Thyroid gland (tissue), 4 donors: ENCODE results near the gene PARD3B.

Experiments
- CTCF ChIP-seq, 6 experiments: fragments of 200-600 bp in 3 of 6; fragments of 450-650 bp in 3 of 6; sonication (generic) in 3 of 6; IDR thresholded peaks; one replicate each; pipeline ENCODE4 v1.5.1; 2016 to 2019; ENCODE audit warnings: antibody characterized with exemption in 6 of 6, mild to moderate bottlenecking in 2 of 6, inconsistent platforms in 1 of 6, moderate library complexity in 1 of 6
- POLR2A ChIP-seq, 2 donors: fragments of 450-650 bp; IDR thresholded peaks; one replicate each; pipeline ENCODE4 v1.6.1; 2017; ENCODE audit warnings: antibody characterized with exemption in 2 of 2, mild to moderate bottlenecking in 2 of 2, moderate library complexity in 1 of 2

- TF ChIP-seq CTCF (IDR thresholded peaks at IDR 0.05), result no peak
- TF ChIP-seq POLR2A (IDR thresholded peaks at IDR 0.05), result no peak
These were observed 531.9 kb downstream of the PARD3B start for GRCh38 chr2:205077159-205077558.
